GM06990 (cell line): Measurements from ENCODE around the gene AGXT.

Source experiments
- DNase-seq: peaks from one replicate; pipeline ENCODE4 v3.0.0-alpha.2; 2011; ENCODE audit not compliant: insufficient read length; ENCODE audit errors: extremely low read depth
- H3K27me3 ChIP-seq: replicated peaks from 2 replicates; pipeline ENCODE4 v1.6.0; 2011; ENCODE audit warnings: low read length; ENCODE audit not compliant: control insufficient read depth, insufficient read depth
- H3K36me3 ChIP-seq: 2 replicates; pipeline ENCODE4 v1.5.1; 2011; ENCODE audit warnings: low read length; ENCODE audit not compliant: control insufficient read depth, insufficient read depth
- H3K4me3 ChIP-seq: replicated peaks from 2 replicates; pipeline ENCODE4 v1.5.1; 2011; ENCODE audit warnings: low read depth, mild to moderate bottlenecking, control low read depth, low read length
- TF ChIP-seq, protein P1 (sequence below): IDR thresholded peaks from 2 replicates; pipeline ENCODE4 v1.5.1; 2011; ENCODE audit warnings: low read length, control low read depth, mild to moderate bottlenecking, inconsistent platforms; ENCODE audit not compliant: insufficient read depth, poor library complexity, severe bottlenecking

Gene AGXT

DNA sequence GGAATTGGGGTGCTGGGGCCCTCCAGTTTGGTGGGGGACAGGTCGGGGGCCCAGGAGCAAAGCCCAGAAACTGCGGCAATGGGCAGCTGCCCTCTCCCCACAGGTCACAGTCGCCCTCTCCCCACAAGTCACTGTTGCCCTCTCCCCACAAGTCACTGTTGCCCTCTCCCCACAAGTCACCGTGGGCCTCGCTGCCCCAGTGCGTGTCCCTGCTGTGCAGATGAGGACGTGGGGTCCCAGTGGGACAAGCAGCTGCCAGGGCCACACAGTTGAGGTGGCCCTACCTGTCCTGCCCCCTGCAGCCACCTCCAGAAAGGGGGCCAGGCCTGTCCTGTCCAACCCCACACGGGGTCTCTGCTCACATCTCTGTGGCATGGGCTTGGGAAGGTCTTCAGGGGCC, 13.0 kb upstream of the AGXT start:
- Histone ChIP-seq H3K27me3 (peaks cover 2% of the 10 kb centered on the region), H3K36me3 (no peaks in the 10 kb centered on the region), H3K4me3 (no peak overlapping the region)
- TF ChIP-seq, protein P1, sequence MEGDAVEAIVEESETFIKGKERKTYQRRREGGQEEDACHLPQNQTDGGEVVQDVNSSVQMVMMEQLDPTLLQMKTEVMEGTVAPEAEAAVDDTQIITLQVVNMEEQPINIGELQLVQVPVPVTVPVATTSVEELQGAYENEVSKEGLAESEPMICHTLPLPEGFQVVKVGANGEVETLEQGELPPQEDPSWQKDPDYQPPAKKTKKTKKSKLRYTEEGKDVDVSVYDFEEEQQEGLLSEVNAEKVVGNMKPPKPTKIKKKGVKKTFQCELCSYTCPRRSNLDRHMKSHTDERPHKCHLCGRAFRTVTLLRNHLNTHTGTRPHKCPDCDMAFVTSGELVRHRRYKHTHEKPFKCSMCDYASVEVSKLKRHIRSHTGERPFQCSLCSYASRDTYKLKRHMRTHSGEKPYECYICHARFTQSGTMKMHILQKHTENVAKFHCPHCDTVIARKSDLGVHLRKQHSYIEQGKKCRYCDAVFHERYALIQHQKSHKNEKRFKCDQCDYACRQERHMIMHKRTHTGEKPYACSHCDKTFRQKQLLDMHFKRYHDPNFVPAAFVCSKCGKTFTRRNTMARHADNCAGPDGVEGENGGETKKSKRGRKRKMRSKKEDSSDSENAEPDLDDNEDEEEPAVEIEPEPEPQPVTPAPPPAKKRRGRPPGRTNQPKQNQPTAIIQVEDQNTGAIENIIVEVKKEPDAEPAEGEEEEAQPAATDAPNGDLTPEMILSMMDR, result no peak
- no peak for DNase-seq

DNA sequence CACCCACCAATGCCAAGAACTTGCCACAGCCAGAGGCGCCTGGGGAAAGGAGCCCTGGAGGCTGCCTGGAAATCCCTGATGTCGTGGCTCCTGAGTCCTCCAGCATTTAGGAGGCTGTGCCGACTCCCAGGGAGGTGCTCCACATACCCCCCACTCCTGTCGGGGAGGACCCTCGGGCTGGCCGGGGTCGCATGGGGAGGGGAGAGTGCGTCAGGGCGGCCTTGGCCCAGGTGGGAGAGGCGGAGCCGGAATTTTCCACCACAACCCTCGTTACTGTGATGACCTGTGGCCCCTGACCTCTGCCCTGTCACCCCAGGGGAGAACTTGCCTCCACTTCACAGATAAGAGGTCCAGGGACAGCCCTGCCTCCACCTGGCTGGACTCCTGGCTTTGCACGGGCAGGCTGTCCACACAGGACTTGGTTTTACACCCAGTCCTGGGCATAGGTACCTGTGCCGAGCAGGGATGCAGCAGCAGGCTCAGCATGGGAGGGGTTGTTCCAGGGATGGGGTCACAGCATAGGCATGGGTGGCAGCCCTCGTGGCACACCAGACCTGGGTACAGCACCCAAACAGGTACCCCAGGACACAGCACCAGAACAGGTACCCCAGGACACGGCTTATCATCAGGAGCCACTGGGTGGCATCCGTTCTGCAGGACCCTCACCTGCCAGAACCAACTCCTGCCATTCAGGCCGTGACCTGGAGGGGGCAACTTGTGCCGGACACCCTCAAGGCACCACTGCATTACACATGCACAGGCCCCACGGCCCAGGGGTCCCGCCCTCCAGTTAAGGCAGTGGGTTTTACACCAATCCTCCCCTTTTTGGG, 12.3 kb upstream of the AGXT start:
- no peak for DNase-seq
- TF ChIP-seq, protein P1, result peak; percentile 43
- Histone ChIP-seq H3K36me3 (no peaks in the 10 kb centered on the region), H3K27me3 (peaks cover 2% of the 10 kb centered on the region), H3K4me3 (no peak overlapping the region)

DNA sequence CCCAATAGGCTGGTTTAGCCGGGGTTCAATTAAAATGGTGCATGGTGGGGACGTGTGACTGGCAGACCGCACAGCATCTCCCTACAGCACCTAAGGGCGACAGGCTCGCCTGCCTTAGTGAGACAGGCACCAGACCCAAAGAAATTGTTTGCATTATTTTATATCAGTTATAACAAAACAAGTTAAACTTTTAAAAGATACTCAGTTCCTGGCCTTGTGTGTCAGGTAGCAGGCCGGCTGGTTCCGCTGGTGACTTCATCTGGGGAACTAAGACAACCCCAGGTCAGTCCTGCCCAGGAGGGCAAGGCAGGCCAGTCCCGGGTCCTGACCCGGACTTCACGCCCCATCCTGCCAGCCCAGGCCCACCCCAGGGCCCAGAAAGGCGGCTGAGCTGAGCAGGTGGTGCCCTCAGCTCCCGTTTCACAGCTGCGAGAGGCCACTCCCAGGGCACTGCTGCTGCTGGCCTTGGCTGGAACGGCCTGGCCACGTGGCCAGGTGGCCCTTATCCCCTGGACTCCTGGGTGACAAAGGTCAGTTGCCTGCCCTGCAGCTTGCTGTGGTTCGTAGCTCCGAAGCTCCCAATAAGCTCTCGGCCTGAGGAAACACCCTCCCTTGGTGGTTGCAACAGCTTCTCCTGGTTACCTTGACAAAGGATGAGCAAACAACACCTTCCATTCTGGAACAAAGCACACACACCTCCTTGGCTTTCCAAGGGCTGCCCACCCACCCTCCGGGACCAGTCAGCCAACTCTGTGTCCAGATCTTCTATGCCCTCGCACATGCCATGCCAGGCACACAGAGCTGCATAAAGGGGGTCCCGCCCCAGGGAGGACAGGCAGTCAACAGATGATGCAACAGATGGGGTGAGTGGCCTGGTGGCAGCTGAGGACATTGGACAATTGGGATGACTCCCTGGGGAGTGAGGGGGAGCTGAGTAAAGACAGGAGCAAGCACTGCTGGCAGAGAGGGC, 11.3 kb upstream of the AGXT start:
- Histone ChIP-seq H3K27me3 (peaks cover 2% of the 10 kb centered on the region), H3K4me3 (no peak overlapping the region), H3K36me3 (no peaks in the 10 kb centered on the region)
- DNase-seq, result no peak
- TF ChIP-seq, protein P1, result no peak

DNA sequence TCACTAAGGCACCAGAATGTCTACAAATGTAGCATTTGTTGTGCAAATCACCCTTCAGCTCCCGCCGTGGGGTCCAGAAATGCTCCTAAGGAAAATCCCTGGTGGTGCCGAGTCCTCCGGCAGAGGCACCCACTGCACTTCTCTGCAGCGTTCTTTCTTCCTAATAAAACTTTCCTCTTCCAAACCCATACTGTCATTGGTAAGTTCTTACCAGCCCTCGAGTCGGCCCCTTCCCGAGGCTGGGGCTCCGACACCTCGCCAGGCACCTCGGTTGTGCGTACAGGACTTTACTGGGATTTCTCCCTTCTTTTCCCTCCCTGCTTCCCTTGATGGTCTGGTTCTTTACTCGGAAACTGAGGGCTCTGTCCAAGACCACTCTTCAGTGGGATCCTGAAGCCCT, 10.3 kb upstream of the AGXT start:
- Histone ChIP-seq H3K27me3 (peaks cover 2% of the 10 kb centered on the region), H3K4me3 (no peak overlapping the region), H3K36me3 (no peaks in the 10 kb centered on the region)
- TF ChIP-seq, protein P1, result no peak
- no peak for DNase-seq

DNA sequence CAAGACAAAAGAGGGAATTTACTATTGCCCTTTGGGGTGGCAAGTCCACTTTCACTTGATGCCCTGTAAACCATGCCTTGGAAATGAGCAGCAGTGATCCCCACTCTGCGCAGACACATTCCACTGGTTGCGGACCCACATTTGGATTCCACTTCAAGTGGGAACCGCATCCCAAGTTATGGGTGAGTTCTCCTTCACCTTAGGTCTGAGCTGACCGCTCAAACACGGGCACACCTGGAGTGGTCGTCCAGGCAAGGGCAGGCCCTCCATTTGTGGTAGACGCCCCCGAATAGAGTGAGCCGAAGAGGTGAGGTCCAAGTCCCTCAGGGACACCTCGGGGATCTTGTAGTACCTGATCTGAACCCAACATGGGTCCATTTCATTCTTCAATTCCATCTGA, 9.8 kb upstream of the AGXT start:
- H3K27me3 ChIP-seq, result peaks cover 2% of the 10 kb centered on the region
- no peak for DNase-seq
- H3K4me3 ChIP-seq, result no peak overlapping the region
- H3K36me3 ChIP-seq, result no peaks in the 10 kb centered on the region
- TF ChIP-seq, protein P1, result no peak
